HG03442 (cell line): Measurements from ENCODE around the gene LIMS2.

Experiments
- ATAC-seq: cut with Tn5 transposase; IDR thresholded peaks from one replicate; pipeline ENCODE4 v1.9.1; 2021; ENCODE audit warnings: mild to moderate bottlenecking, moderate library complexity; ENCODE audit not compliant: unreplicated experiment

The LIMS2 gene

DNA sequence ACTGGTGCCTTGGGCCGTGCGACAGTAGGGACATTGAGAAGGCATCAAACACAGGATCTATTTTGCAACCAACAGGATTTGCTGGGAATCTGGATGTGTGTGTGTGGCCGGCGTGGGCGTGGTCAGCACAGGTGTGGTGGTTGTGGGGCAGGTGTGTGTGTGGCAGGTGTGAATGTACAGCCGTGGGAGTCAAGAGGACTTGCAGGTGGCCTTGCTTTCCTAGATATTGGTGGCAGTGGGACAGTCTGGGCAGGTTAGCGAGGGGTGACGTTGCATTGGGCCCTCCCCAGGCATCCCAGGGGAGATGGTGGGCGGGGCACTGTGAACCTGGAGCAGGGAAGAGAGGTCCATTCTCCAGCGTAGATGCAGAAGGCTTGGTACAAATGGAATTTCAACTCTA lies 3.2 kb upstream of the LIMS2 start:
- ATAC-seq = no peak

- ATAC-seq = no peak
Observed at GRCh38 chr2:127676906-127677305, 1.6 kb upstream of the LIMS2 start.

GRCh38 chr2:127674241-127675209 lies 805 bp downstream of the LIMS2 start:
- ATAC-seq = no peak

GRCh38 chr2:127673291-127674069 lies 1.9 kb downstream of the LIMS2 start:
- ATAC-seq = no peak

- ATAC-seq = no peak
Observed at GRCh38 chr2:127672341-127673224, 2.7 kb downstream of the LIMS2 start.

DNA sequence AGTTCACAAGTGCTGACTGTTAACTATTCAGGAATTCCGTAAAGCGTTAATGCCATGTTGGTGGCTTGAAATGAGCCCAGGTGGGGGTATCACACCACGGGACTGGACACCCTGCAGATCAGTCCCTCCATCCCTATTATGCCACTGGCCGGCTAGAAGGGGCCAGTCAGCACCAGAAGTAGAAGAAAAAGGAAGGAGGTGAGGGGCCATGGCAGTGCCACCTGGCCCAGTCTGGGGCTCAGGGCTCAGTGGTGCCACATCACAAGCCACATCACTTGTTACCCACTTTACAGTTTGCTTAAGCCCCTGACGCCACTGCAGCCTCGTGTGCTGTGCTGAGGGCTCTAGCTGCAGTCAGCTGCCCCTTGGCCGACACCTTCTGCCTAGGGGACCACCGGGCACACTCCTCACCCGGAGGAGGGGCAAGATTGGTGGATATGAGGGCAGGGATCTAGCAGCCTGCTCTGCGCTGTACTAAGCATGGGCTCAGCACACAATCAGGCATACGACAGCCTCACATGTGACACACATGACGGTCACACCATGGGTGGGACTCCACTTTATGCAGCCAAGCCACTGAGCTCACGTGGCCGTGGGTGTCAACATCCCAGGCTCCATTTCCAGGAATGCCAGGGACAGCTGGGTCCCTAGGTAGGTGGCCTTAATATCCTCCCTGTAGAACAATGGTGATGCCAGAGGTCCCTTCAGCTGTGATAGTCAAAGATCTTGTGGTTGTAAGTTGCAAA lies 3.6 kb downstream of the LIMS2 start:
- no peak for ATAC-seq

DNA sequence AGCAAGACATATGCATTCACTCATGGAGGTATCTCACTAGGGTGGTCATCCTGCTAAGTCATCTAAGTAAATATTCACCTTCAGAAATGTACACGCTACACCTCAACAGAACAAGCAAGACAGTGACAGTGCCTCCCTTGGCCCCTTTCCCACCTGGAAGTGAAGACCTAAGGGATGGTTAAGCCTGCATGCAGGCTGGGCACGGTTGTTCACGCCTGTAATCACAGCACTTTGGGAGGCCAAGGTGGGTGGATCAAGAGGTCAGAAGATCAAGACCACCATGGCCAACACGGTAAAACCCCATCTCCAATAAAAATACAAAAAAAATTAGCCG lies 4.4 kb downstream of the LIMS2 start:
- ATAC-seq = no peak

DNA sequence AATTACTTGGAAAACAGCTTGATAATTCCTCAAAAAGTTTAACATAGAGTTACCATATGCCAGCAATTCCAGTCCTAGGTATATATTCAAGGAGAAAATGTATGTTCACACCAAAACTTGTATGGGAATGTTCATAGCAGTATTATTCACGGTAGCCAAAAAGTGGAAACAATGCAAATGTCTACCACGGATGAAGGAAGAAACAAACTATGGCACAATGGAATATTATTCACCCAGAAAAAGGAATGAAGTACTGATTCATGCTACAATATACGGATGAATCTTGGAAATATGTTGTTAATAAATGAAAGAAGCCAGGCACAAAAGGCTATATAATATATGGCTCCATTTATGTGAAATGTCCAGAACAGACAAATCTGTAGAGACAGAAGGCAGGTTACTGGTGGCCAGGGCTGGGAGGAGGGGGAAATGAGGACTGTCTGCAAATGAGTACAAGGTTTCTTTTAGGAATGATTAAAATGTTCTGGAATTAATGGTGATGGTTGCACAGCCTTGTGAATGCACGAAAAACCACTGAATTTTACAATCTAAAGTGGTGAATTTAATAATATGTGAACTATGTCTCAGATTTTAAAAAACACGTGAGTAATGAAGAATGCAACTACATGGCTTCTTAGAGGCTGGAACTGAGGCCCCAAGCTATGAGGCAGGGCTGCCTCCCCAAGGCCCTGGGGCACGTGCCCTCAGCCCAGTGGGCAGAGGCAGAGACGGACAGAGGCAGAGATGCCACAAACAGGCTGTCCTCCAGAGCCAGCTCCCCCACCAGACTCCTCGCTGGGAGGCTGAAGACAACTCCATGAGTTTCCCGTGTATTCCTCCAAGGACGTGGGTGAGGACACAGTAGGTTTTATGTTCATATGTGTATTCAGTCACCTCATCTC lies 5.0 kb downstream of the LIMS2 start:
- ATAC-seq = no peak

GRCh38 chr2:127669056-127669455 lies 6.3 kb downstream of the LIMS2 start:
- no peak for ATAC-seq

DNA sequence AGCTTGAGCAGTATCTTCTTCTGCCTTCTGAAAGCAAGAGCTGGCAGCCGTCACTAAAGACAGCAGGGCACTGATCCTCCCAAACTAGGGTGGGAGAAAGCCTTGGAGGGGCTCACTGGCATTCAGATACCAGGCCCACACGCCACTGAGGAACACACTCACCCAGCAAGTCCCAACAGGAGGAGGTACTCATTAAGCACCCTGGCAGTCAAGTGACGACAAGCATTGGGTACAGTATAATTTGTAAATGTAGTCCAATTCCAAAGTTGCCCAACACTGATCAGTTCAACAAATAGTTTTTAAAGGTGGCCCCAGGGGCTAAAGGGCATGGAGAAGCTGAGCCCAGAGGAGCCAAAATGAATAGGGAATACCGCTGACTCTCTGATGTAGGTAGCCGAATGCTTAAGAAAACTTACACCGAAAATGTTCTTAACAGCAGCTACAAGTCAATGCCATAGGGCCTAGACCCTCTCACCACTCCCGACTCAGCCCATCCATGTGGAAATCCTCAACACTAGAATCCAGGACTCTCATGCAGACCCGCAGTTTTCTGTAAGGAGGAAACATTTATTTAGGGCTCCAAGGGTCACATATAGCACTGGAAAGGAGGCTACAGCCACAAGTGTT lies 9.9 kb downstream of the LIMS2 start:
- ATAC-seq = no peak

DNA sequence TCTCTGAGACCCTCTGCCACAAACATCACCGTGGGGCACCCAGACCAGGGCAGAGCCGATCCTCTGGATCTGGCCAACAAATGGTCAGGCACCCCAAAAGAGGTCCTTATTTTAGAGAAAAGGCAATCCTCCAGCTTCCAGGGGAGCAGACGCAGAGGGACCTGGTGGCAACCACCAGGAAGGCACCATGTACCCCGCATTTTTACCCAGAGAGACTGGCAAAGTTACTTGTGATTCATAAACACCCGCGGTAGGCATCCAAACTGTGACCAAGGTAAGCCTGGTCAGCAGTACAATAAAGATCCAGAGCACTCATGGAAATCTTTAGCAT lies 10.5 kb downstream of the LIMS2 start:
- ATAC-seq = no peak

DNA sequence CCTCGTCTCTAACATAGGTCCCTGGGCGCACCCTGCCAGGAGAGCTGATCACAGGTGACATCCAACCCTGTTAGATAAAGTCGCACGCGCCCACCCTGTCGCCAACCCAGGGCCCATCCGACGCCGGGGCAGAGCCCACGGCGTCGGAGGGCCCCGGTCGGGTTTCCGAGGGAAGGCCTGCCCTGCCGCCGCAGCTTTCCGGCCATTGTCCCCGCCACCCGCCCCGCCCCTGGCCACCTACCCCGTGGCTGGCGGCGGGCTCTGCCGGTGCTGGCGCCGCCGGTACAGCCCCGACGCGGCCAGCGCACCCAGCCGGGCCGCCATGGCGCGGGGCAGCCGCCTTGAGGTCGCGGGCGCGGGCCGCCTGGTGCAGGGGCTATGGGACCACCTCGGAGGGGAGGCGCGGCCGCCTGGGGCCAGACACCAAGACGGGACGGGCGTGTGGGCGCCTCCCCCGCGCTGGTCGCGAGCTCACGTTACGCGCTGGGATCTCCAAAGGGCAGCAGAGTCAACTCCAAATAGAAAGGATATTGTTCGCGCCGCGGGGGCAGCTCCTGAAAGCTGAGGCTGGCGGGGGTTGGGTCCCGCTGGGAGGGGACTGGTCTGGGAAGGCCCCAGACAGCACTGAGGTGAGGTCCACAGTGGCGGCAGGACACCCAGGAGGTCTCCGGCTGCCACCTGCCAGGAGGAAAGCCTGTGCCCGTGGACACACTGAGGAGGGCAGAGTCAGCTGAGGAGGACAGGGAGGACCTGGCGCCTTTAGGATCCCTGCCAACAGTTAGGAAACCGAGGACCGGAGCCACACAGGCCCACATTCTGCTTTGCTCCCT lies 11.1 kb downstream of the LIMS2 start:
- no peak for ATAC-seq

GRCh38 chr2:127663566-127664064 lies 11.7 kb downstream of the LIMS2 start:
- ATAC-seq = no peak

GRCh38 chr2:127662937-127663565 lies 12.3 kb downstream of the LIMS2 start:
- no peak for ATAC-seq

- no peak for ATAC-seq
Observed at GRCh38 chr2:127661949-127662510, 13.3 kb downstream of the LIMS2 start.

DNA sequence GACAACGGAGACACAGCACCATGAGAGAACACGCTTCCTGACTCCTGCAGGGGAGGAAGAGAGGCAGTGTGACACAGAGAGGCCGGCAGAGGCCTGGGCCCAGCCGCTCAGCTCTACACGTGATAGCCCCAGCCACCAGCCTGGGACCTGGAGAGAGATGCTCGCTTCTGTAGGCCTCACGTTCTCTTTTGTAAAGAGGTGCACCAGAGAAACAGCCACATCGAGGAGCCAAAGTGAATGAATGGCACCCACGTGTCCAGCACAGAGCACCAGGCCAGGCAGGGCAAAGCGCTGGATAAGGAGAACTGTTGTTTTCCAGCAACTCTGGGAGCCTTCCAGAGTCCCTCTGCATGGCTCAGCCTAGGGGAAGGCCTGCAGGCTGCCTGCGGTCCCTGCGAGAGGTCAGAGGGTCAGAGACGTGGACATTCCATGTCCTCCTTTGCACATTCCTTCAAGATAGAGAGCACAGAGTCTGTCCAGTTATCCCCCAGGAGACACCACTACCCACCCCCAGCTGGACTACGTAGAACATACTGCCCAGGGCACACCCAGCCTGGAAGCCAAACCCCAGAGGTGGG lies 14.2 kb downstream of the LIMS2 start:
- ATAC-seq = no peak

DNA sequence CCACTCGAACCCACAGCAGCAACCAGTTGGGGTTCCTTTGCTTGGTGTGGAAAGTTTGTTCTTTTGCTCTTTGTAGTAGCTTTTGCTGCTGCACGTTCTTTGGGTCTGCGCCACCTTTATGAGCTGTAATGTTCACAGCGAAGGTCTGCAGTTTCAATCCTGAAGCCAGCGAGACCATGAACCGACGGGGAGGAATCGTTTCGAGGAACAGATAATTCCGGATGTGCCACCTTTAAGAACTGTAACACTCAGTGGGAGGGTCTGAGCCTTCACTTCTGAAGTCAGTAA lies 15.1 kb downstream of the LIMS2 start:
- no peak for ATAC-seq
